AG09309 (cell line): ENCODE measurements around the gene ARL15.
"Not testable (repeated sequence)": the region's sequence is repeated elsewhere in the genome, so short reads cannot be mapped to it uniquely, and the experiment has no call there.

Experiments used
- DNase-seq: peaks from one replicate; pipeline ENCODE4 v3.0.0-alpha.2; 2010; ENCODE audit warnings: low read depth
- H3K4me3 ChIP-seq: 2 replicates; pipeline ENCODE4 v1.5.1; 2011; ENCODE audit warnings: mild to moderate bottlenecking, low read depth, low read length, moderate library complexity; ENCODE audit not compliant: control insufficient read depth
- CTCF ChIP-seq: IDR thresholded peaks from 2 replicates; pipeline ENCODE4 v1.5.1; 2011; ENCODE audit warnings: mild to moderate bottlenecking, low read depth, low read length, inconsistent platforms; ENCODE audit not compliant: insufficient read depth, control insufficient read depth; ENCODE audit errors: missing control alignments

ARL15 gene

GRCh38 chr5:54073735-54074134, 236.6 kb downstream of the ARL15 start:
- DNase-seq: no peak
- no peak overlapping the region for H3K4me3 ChIP-seq
- no peak for TF ChIP-seq CTCF

- no peak for TF ChIP-seq CTCF
- H3K4me3 ChIP-seq: no peak overlapping the region
- no peak for DNase-seq
Observed at GRCh38 chr5:54073131-54073530, 237.2 kb downstream of the ARL15 start.

GRCh38 chr5:54066433-54066832, 243.9 kb downstream of the ARL15 start:
- DNase-seq: no peak
- TF ChIP-seq CTCF: no peak

GRCh38 chr5:54063817-54064216, 246.6 kb downstream of the ARL15 start:
- no peak for TF ChIP-seq CTCF
- H3K4me3 ChIP-seq: no peak overlapping the region
- peak; percentile 84 for DNase-seq

More at GRCh38 chr5:54066433-54066832, 243.9 kb downstream of the ARL15 start:
- H3K4me3 ChIP-seq: no peak overlapping the region

- H3K4me3 ChIP-seq: no peak overlapping the region
- TF ChIP-seq CTCF: no peak
- DNase-seq: peak; percentile 64
Observed at GRCh38 chr5:54062958-54063357, 247.4 kb downstream of the ARL15 start.

GRCh38 chr5:54060919-54061318, 249.5 kb downstream of the ARL15 start:
- H3K4me3 ChIP-seq, DNase-seq: not testable (repeated sequence)

- H3K4me3 ChIP-seq: no peak overlapping the region
- DNase-seq: peak; percentile 50
- TF ChIP-seq CTCF: no peak
Observed at GRCh38 chr5:54049963-54050362, 260.4 kb downstream of the ARL15 start.
